ENCODE measurements around the gene PODXL. TPM values are rescaled to one million over a fixed set of nuclear protein-coding genes. Genes with fewer than 3 reads are reported as not detected.

Gene PODXL
- total RNA-seq, 3 donors from 2014 or later = 20.3 to 55.6 (median 33.1) TPM

GRCh38 chr7:131455001-131455400 is 101.4 kb downstream of the PODXL start:
- H3K9me3 ChIP-seq = no peaks in the 10 kb centered on the region
- no peak for TF ChIP-seq CTCF (IDR thresholded peaks at IDR 0.05)
- TF ChIP-seq POLR2A (IDR thresholded peaks at IDR 0.05) = no peak
- TF ChIP-seq POLR2AphosphoS5 (IDR thresholded peaks at IDR 0.05) = no peak

GRCh38 chr7:131454498-131454897 is 101.9 kb downstream of the PODXL start:
- Histone ChIP-seq H3K36me3 (no peaks in the 10 kb centered on the region), H3K4me1 (no peaks in the 10 kb centered on the region), H3K4me3 (no peak overlapping the region), H3K27me3 (no peaks in the 10 kb centered on the region), H3K9me3 (no peaks in the 10 kb centered on the region), H3K27ac (no peak overlapping the region)
- DNase-seq (ENCODE audit: low spot score in 2 of 2) = no peak
- intact Hi-C loops (cut with DNase I; ENCODE audit: low total_unique reads) = no loop called here
- TF ChIP-seq CTCF (IDR thresholded peaks at IDR 0.05) (no peak), POLR2AphosphoS5 (IDR thresholded peaks at IDR 0.05) (no peak), POLR2A (IDR thresholded peaks at IDR 0.05) (no peak)

More at GRCh38 chr7:131455001-131455400, 101.4 kb downstream of the PODXL start:
- H3K4me1 ChIP-seq = no peaks in the 10 kb centered on the region
- no peak overlapping the region for H3K27ac ChIP-seq
- no peak overlapping the region for H3K4me3 ChIP-seq
- intact Hi-C loops (cut with DNase I; ENCODE audit: low total_unique reads) = no loop called here
- no peaks in the 10 kb centered on the region for H3K36me3 ChIP-seq
- DNase-seq (ENCODE audit: low spot score in 2 of 2) = no peak
- no peaks in the 10 kb centered on the region for H3K27me3 ChIP-seq

Other genes with a start within 250 kb of the PODXL start
- gene MKLN1, start 228.8 kb downstream of the PODXL start, total RNA-seq = 100 to 1,000 TPM in 1 of 3 donors, 10 to 100 TPM in 2; 78.1 to 113 (median 80.3) TPM